Measurements from ENCODE around the gene SHQ1.

The SHQ1 gene

DNA sequence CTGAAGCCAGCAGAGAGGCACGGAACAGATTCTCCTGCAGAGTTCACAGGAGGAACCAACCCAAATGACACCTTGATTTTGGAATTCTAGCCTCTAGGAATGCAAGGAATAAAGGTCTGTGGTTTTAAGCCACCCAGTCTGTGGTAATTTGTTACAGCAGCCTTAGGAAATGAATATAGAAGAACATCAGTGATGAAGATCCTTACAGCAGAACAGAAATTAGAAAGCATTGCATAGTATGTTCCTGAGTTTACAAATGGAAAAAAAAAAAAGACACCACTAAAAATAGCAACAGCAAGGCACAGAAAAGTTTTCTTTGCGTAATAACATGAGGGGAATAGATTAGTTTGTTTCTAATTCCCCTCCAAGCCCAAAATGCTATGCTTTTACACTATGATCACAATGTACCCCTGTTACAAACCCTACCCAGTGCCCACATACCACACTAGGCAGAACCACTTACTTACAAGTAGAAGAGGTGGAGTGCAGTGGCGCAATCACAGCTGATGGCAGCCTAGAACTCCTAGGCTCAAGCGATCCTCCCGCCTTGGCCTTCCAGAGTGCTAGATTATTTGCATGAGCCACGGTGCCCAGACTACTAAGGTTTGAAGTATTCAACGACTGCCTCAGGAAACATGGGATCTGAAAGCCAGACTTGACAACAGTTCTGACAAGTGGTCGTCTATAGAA is 84.3 kb downstream of the SHQ1 start:
- H3K4me3 Mint-ChIP-seq, result no peak overlapping the region
- H3K36me3 Mint-ChIP-seq (ENCODE audit: low read depth), result peaks cover 8% of the 10 kb centered on the region
- TF ChIP-seq, protein P1, sequence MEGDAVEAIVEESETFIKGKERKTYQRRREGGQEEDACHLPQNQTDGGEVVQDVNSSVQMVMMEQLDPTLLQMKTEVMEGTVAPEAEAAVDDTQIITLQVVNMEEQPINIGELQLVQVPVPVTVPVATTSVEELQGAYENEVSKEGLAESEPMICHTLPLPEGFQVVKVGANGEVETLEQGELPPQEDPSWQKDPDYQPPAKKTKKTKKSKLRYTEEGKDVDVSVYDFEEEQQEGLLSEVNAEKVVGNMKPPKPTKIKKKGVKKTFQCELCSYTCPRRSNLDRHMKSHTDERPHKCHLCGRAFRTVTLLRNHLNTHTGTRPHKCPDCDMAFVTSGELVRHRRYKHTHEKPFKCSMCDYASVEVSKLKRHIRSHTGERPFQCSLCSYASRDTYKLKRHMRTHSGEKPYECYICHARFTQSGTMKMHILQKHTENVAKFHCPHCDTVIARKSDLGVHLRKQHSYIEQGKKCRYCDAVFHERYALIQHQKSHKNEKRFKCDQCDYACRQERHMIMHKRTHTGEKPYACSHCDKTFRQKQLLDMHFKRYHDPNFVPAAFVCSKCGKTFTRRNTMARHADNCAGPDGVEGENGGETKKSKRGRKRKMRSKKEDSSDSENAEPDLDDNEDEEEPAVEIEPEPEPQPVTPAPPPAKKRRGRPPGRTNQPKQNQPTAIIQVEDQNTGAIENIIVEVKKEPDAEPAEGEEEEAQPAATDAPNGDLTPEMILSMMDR (IDR thresholded peaks at IDR 0.05; ENCODE audit: unreplicated experiment in 3 of 3), result no peak
- H3K9me3 Mint-ChIP-seq, result no peaks in the 10 kb centered on the region
- peak overlapping the region in 1 of 3 experiments; percentile 33 for H3K27ac Mint-ChIP-seq
- H3K4me1 Mint-ChIP-seq, result peaks cover 14% of the 10 kb centered on the region
- peaks cover 3% of the 10 kb centered on the region for H3K27me3 Mint-ChIP-seq (ENCODE audit: low read depth)

GRCh38 chr3:72761410-72761809 is 86.8 kb downstream of the SHQ1 start:
- Mint-ChIP-seq H3K9me3 (no peaks in the 10 kb centered on the region), H3K4me3 (no peak overlapping the region)
- TF ChIP-seq, protein P1 (IDR thresholded peaks at IDR 0.05; ENCODE audit: unreplicated experiment in 3 of 3), result no peak

GRCh38 chr3:72760225-72760624 is 88.0 kb downstream of the SHQ1 start:
- H3K27me3 Mint-ChIP-seq (ENCODE audit: low read depth), result no peaks in the 10 kb centered on the region
- H3K36me3 Mint-ChIP-seq (ENCODE audit: low read depth), result peaks cover 10% of the 10 kb centered on the region
- no peak overlapping the region for H3K27ac Mint-ChIP-seq
- TF ChIP-seq, protein P1 (IDR thresholded peaks at IDR 0.05; ENCODE audit: unreplicated experiment in 3 of 3), result no peak
- no peak overlapping the region for H3K4me3 Mint-ChIP-seq
- H3K9me3 Mint-ChIP-seq, result no peaks in the 10 kb centered on the region
- no peaks in the 10 kb centered on the region for H3K4me1 Mint-ChIP-seq

More at GRCh38 chr3:72761410-72761809, 86.8 kb downstream of the SHQ1 start:
- Mint-ChIP-seq H3K4me1 (no peaks in the 10 kb centered on the region), H3K27ac (no peak overlapping the region), H3K36me3 (ENCODE audit: low read depth) (peaks cover 10% of the 10 kb centered on the region), H3K27me3 (ENCODE audit: low read depth) (no peaks in the 10 kb centered on the region)

GRCh38 chr3:72756900-72757299 is 91.3 kb downstream of the SHQ1 start:
- Mint-ChIP-seq H3K36me3 (ENCODE audit: low read depth) (peaks cover 10% of the 10 kb centered on the region), H3K4me3 (no peak overlapping the region), H3K4me1 (peaks cover 6% of the 10 kb centered on the region), H3K27me3 (ENCODE audit: low read depth) (no peaks in the 10 kb centered on the region), H3K9me3 (peaks cover 3% of the 10 kb centered on the region), H3K27ac (peak overlapping the region in 1 of 3 experiments; percentile 25)
- TF ChIP-seq, protein P1 (IDR thresholded peaks at IDR 0.05; ENCODE audit: unreplicated experiment in 3 of 3), result no peak

- Mint-ChIP-seq H3K27ac (peak overlapping the region in 1 of 3 experiments; percentile 61), H3K9me3 (peaks cover 3% of the 10 kb centered on the region), H3K36me3 (ENCODE audit: low read depth) (peaks cover 11% of the 10 kb centered on the region), H3K4me3 (no peak overlapping the region), H3K27me3 (ENCODE audit: low read depth) (peaks cover 3% of the 10 kb centered on the region), H3K4me1 (peaks cover 21% of the 10 kb centered on the region)
- TF ChIP-seq, protein P1 (IDR thresholded peaks at IDR 0.05; ENCODE audit: unreplicated experiment in 3 of 3), result no peak
Measured at GRCh38 chr3:72754582-72754981, 93.7 kb downstream of the SHQ1 start.

DNA sequence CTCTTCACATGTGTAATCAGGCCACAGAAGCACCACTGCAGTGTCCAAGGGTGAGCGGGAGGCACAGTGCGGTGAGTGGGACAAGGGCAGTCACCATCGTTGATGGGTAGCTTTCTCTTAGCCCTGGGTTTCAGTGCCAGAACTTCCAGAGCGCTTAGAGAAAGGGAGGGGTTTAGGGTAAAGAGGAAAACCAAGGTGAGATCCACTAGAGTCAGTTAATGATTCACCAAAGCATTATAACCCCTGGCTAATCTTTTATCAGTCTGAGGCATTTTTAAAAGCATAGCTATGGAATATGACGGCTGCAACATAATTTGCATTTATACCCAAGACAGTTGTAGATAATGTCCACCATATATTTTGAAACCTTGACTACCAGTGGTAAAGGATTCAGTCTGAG is 94.8 kb downstream of the SHQ1 start:
- Mint-ChIP-seq H3K27ac (peak overlapping the region; percentile 44 to 64 (median 61)), H3K4me1 (peaks cover 24% of the 10 kb centered on the region), H3K36me3 (ENCODE audit: low read depth) (peaks cover 7% of the 10 kb centered on the region), H3K9me3 (peaks cover 3% of the 10 kb centered on the region), H3K27me3 (ENCODE audit: low read depth) (peaks cover 3% of the 10 kb centered on the region), H3K4me3 (no peak overlapping the region)
- TF ChIP-seq, protein P1 (IDR thresholded peaks at IDR 0.05; ENCODE audit: unreplicated experiment in 3 of 3), result no peak
